Effector memory CD8-positive, alpha-beta T cell (primary cell): Measurements from ENCODE around the gene BCL2.
A peak's percentile ranks its signal among the peaks of the same experiment; 100 is the strongest.

Experiments used
- ATAC-seq: fragments of 150-1000 bp; cut with Tn5 transposase; replicated peaks from 2 replicates; pipeline ENCODE4 v1.10.0; 2021; ENCODE audit warnings: mild to moderate bottlenecking, moderate library complexity
- DNase-seq, 3 experiments: peaks; one replicate each; pipeline ENCODE4 v3.0.0; 2021
- H3K27ac Mint-ChIP-seq, 2 donors: one replicate each; pipeline ENCODE4 v1.8.0; 2022; ENCODE audit warnings: mild to moderate bottlenecking in 2 of 2, mixed read lengths in 2 of 2, moderate library complexity in 2 of 2
- H3K27me3 Mint-ChIP-seq, 2 donors: one replicate each; pipeline ENCODE4 v1.8.0; 2022; ENCODE audit warnings: mixed read lengths in 2 of 2
- H3K36me3 Mint-ChIP-seq: one replicate; pipeline ENCODE4 v1.8.0; 2022; ENCODE audit warnings: mild to moderate bottlenecking, moderate library complexity, mixed read lengths; ENCODE audit not compliant: insufficient read depth
- H3K4me1 Mint-ChIP-seq, 2 donors: one replicate each; pipeline ENCODE4 v1.8.0; 2022; ENCODE audit warnings: low read depth in 2 of 2, mixed read lengths in 2 of 2
- H3K4me3 Mint-ChIP-seq, 2 donors: one replicate each; pipeline ENCODE4 v1.8.0; 2022; ENCODE audit warnings: mild to moderate bottlenecking in 2 of 2, mixed read lengths in 2 of 2, moderate library complexity in 2 of 2
- H3K9me3 Mint-ChIP-seq, 2 donors: one replicate each; pipeline ENCODE4 v1.8.0; 2022; ENCODE audit warnings: mixed read lengths in 2 of 2

The BCL2 gene

DNA sequence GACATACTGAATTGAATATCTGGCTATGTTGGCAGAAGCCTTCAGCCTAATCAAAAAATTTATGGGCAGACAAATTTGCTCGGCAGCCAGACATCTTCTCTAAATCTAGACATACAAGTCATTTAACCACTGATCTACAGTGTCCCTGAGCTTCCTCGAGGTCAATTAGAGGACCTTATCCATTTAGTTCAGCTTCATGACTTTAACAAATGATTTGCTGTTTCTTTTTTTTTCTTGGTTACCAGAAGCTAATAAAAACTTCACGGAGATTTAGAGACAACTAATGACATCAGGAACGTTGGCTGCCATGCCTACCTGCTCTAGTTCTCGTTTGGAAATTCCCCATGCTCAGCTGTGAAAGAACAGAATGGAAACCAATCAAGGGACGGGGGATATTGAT lies 223.8 kb downstream of the BCL2 start:
- Mint-ChIP-seq H3K36me3 (no peaks in the 10 kb centered on the region), H3K4me3 (no peak overlapping the region), H3K9me3 (no peaks in the 10 kb centered on the region), H3K27me3 (no peaks in the 10 kb centered on the region), H3K27ac (no peak overlapping the region), H3K4me1 (peaks cover 27 to 35% of the 10 kb centered on the region in 2 donors)
- no peak for ATAC-seq
- DNase-seq, result no peak

DNA sequence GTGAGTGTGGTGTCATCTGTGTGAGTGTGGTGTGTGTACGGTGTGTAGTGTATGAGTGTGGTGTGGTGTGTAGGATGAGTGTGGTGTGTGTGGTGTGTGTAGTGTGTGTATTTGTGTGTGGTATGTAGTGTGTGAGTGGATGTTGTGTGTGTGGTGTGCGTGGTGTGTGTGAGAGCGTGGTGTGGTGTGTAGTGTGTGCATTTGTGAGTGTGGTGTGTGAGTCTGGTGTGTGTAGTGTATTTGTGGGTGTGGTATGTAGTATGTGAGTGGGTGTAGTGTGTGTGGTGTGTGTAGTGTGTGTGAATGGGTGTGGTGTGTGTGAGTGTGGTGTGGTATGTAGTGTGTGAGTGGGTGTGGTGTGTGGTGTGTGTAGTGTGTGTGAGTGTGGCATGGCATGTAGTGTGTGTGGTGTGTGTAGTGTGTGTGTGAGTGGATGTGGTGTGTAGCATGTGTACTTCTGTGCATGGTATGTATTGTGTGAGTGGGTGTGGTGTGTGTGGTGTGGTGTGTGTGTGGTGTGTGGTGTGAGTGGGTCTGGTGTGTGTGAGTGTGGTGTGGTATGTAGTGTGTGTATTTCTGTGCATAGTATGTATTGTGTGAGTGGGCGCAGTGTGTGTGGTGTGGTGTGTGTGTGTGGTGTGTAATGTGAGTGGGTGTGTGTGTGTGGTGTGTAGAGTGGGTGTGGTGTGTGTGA lies 227.8 kb downstream of the BCL2 start:
- Mint-ChIP-seq H3K27me3 (peaks cover 5 to 19% of the 10 kb centered on the region in 2 donors), H3K4me1 (peaks cover 0 to 3% of the 10 kb centered on the region in 2 donors), H3K27ac (no peak overlapping the region), H3K4me3 (no peak overlapping the region), H3K36me3 (no peaks in the 10 kb centered on the region), H3K9me3 (no peaks in the 10 kb centered on the region)
- no peak for ATAC-seq
- no peak for DNase-seq

- Mint-ChIP-seq H3K4me1 (no peaks in the 10 kb centered on the region), H3K36me3 (no peaks in the 10 kb centered on the region), H3K4me3 (no peak overlapping the region), H3K9me3 (no peaks in the 10 kb centered on the region), H3K27ac (no peak overlapping the region), H3K27me3 (peaks cover 5 to 19% of the 10 kb centered on the region in 2 donors)
- DNase-seq (no peak), ATAC-seq (no peak)
These were observed 229.2 kb downstream of the BCL2 start for GRCh38 chr18:63090334-63090733.

DNA sequence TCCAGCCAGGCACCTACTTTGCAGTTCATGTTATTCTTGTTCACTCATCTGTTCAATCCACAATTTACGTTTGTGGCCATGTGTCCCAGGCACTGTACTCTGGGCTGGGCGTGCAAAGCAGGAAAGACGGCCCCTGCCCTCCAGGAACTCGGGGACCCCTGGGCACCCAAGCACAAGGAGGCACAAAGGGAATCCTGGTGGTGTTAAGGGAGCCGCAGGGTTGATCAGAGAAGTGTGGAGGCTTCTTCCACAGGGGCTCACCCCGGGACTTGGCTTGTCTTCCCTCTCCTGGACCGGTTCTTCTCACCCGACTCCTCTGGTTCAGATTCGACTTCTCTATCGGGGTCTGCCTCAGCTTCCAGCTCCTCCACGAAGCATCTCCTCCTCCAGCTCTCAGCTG lies 230.5 kb downstream of the BCL2 start:
- no peaks in the 10 kb centered on the region for H3K4me1 Mint-ChIP-seq
- ATAC-seq (no peak), DNase-seq (no peak)
- no peak overlapping the region for H3K4me3 Mint-ChIP-seq
- no peaks in the 10 kb centered on the region for H3K9me3 Mint-ChIP-seq
- H3K27me3 Mint-ChIP-seq, result peaks cover 5 to 19% of the 10 kb centered on the region in 2 donors
- no peak overlapping the region for H3K27ac Mint-ChIP-seq
- H3K36me3 Mint-ChIP-seq, result no peaks in the 10 kb centered on the region

DNA sequence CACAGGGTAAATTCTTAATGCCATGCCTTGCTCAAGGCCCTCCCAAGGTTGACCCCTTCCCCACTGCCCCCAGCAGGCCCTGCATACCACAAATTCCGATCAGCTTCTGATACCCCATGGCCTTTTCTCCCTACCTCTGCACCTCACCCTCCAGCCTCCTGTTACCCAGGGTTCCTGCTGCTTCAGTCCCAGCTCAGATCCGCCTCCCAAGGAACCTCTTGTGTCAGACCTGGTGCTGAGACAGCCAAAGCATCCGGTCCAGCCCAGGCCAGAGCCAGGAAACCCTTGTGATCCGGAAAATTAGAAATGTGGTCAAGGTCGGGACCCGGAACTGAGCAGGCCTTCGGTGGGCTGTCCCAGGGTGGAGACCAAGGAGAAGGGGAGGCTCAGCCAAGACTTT lies 231.3 kb downstream of the BCL2 start:
- no peak for ATAC-seq
- H3K9me3 Mint-ChIP-seq, result no peaks in the 10 kb centered on the region
- H3K4me1 Mint-ChIP-seq, result no peaks in the 10 kb centered on the region
- H3K27me3 Mint-ChIP-seq, result peaks cover 5 to 19% of the 10 kb centered on the region in 2 donors
- no peak overlapping the region for H3K4me3 Mint-ChIP-seq
- no peak overlapping the region for H3K27ac Mint-ChIP-seq
- no peaks in the 10 kb centered on the region for H3K36me3 Mint-ChIP-seq
- no peak for DNase-seq

GRCh38 chr18:63087421-63088230 lies 231.9 kb downstream of the BCL2 start:
- H3K27ac Mint-ChIP-seq, result no peak overlapping the region
- no peak for DNase-seq

DNA sequence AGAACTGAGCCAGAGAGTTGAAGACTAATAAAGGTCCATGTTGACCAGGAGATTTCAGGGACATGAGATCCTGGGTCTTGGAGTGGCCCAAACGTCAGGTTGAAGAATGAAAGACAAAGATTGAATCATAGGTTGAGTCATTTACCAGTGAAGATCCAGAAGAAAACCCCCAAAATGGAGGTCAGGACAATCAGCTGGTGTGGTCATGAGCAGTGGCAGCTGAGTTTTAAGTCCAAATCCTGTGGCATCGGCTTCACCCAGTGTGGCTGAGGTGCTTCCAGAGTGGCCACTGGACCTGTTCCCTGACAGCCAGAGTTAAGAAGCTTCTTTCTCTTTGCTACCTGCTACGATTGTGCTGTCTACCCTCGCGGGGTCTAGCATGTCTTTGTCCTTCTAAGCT lies 234.0 kb downstream of the BCL2 start:
- ATAC-seq, result no peak
- no peak for DNase-seq
- Mint-ChIP-seq H3K4me3 (no peak overlapping the region), H3K27ac (no peak overlapping the region), H3K9me3 (no peaks in the 10 kb centered on the region), H3K4me1 (no peaks in the 10 kb centered on the region), H3K36me3 (no peaks in the 10 kb centered on the region), H3K27me3 (peaks cover 5 to 19% of the 10 kb centered on the region in 2 donors)

More at GRCh38 chr18:63087421-63088230, 231.9 kb downstream of the BCL2 start:
- H3K9me3 Mint-ChIP-seq, result no peaks in the 10 kb centered on the region
- ATAC-seq, result no peak
- H3K4me1 Mint-ChIP-seq, result no peaks in the 10 kb centered on the region
- no peak overlapping the region for H3K4me3 Mint-ChIP-seq
- H3K27me3 Mint-ChIP-seq, result peaks cover 5 to 19% of the 10 kb centered on the region in 2 donors
- no peaks in the 10 kb centered on the region for H3K36me3 Mint-ChIP-seq

- DNase-seq (no peak), ATAC-seq (no peak)
- Mint-ChIP-seq H3K36me3 (no peaks in the 10 kb centered on the region), H3K9me3 (peaks cover 4 to 8% of the 10 kb centered on the region in 2 donors), H3K4me1 (no peaks in the 10 kb centered on the region), H3K27me3 (peaks cover 2 to 15% of the 10 kb centered on the region in 2 donors), H3K4me3 (no peak overlapping the region), H3K27ac (no peak overlapping the region)
These were observed 235.3 kb downstream of the BCL2 start for GRCh38 chr18:63084219-63084618.

DNA sequence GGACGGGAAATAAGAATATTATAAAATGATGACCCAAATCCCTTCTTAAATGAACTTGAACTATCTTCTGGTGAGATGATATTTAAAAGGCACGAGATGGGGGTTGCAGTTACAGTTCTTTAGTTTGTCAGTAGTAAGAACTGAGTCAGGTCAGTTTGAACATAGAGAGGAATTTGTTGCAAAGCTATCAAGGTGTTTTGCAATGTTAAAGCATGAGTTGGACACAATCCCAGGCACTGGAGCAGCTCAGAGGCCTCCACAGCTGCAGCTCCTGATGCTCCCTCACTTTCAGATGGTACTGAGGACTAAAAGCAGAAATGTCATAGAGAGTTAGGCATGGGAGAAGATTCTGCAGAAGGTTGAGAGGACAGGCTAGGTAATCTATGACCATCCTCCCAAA lies 236.0 kb downstream of the BCL2 start:
- H3K4me1 Mint-ChIP-seq, result no peaks in the 10 kb centered on the region
- no peak for ATAC-seq
- no peak overlapping the region for H3K27ac Mint-ChIP-seq
- H3K27me3 Mint-ChIP-seq, result peaks cover 0 to 10% of the 10 kb centered on the region in 2 donors
- no peak overlapping the region for H3K4me3 Mint-ChIP-seq
- H3K36me3 Mint-ChIP-seq, result no peaks in the 10 kb centered on the region
- no peak for DNase-seq
- H3K9me3 Mint-ChIP-seq, result peaks cover 4 to 8% of the 10 kb centered on the region in 2 donors

DNA sequence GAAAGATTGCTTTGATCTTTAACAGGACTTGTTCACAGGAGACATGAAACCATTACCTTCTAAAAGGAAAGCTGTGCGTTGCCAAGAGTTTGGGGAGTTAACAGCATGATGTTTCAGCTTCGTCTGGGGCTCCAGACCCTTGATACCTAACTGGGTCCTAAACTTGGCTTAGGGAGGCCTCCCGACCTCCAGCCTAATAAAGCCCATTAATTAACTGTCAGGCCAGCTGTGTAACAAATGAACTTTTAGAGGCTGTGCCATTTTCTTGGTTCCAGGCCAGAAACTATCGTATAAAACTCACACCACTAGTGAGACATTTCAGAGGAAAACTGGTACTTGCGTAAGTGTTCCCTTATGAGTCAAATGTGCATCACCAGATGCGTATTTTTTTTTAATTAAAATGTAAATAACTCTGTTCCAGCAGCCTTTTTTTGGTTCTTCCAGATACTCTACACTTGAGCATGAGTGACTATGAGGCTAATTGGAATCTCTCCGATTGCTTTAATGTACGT lies 236.5 kb downstream of the BCL2 start:
- DNase-seq (no peak), ATAC-seq (no peak)
- peaks cover 0 to 10% of the 10 kb centered on the region in 2 donors for H3K27me3 Mint-ChIP-seq
- H3K27ac Mint-ChIP-seq, result no peak overlapping the region
- H3K36me3 Mint-ChIP-seq, result no peaks in the 10 kb centered on the region
- H3K4me3 Mint-ChIP-seq, result no peak overlapping the region
- peaks cover 4 to 8% of the 10 kb centered on the region in 2 donors for H3K9me3 Mint-ChIP-seq
- H3K4me1 Mint-ChIP-seq, result no peaks in the 10 kb centered on the region

DNA sequence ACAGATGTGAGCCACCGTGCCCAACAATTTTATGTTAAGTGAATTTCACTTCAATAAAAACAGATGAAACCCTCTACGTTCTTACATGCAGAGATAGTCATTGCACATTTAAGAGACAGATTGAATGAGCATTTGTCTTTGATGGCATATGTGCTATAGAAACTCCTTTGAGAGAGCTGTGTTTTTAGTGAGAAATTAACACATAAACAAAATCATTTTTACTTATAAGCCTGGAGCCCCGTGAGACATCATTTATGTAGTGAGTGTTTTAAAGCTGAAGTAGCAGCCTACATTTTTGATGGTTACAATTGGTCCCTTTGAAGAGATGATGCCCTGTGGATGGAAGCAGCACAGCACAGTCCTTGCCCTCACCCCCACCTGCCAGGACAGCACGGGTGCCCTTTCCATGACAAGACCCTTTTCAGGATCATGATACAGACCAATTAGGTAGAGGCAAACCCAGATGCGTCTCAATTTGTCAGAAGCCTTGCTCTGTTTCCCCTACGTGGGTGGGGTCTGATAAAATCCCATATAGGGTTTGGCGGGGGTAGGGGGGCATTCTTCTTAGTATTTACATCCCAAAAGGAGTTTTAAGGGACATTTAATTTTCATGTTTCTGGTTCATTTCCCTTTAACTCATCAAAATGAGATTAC lies 237.1 kb downstream of the BCL2 start:
- DNase-seq, result no peak
- no peak for ATAC-seq
- no peaks in the 10 kb centered on the region for H3K4me1 Mint-ChIP-seq
- H3K36me3 Mint-ChIP-seq, result no peaks in the 10 kb centered on the region
- peaks cover 4 to 8% of the 10 kb centered on the region in 2 donors for H3K9me3 Mint-ChIP-seq
- no peak overlapping the region for H3K4me3 Mint-ChIP-seq
- peaks cover 0 to 13% of the 10 kb centered on the region in 2 donors for H3K27me3 Mint-ChIP-seq
- no peak overlapping the region for H3K27ac Mint-ChIP-seq

- Mint-ChIP-seq H3K4me3 (no peak overlapping the region), H3K9me3 (peaks cover 4 to 8% of the 10 kb centered on the region in 2 donors), H3K27me3 (peaks cover 10 to 22% of the 10 kb centered on the region in 2 donors), H3K4me1 (peaks cover 6 to 10% of the 10 kb centered on the region in 2 donors), H3K36me3 (no peaks in the 10 kb centered on the region), H3K27ac (no peak overlapping the region)
- DNase-seq (no peak), ATAC-seq (peak; percentile 54)
These were observed 240.5 kb downstream of the BCL2 start for GRCh38 chr18:63079114-63079513.

DNA sequence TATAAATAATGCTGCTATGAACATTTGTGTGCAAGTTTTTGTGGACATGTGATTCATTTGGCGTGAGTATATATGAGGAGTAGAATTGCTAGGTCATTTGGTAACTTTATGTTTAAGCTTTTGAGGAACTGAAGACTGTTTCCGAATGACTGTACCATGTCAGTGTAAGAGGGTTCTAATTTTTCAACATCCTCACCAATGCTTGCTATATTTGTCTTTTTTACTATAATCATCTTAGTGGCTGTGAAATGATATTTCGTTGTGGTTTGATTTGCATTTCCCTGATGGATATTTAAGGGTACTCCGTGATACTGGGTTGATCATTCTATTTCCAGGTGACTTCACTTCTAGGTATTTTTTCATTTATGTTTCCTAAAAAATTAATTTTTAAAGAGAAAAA lies 241.1 kb downstream of the BCL2 start:
- no peak overlapping the region for H3K27ac Mint-ChIP-seq
- no peak overlapping the region for H3K4me3 Mint-ChIP-seq

More for the DNA sequence above, 241.1 kb downstream of the BCL2 start:
- DNase-seq (no peak), ATAC-seq (no peak)
- H3K4me1 Mint-ChIP-seq, result peaks cover 6 to 10% of the 10 kb centered on the region in 2 donors
- peaks cover 10 to 22% of the 10 kb centered on the region in 2 donors for H3K27me3 Mint-ChIP-seq
- H3K36me3 Mint-ChIP-seq, result no peaks in the 10 kb centered on the region
- peaks cover 4 to 8% of the 10 kb centered on the region in 2 donors for H3K9me3 Mint-ChIP-seq
